ENCODE results near the gene HOXC4.

- TF ChIP-seq CTCF (IDR thresholded peaks at IDR 0.05; ENCODE audit: insufficient read depth, low read depth, low read length): no peak
- TF ChIP-seq EZH2 (IDR thresholded peaks at IDR 0.05; ENCODE audit: insufficient read depth, low read length): no peak
Observed at GRCh38 chr12:54024127-54024526, 29.5 kb upstream of the HOXC4 start.
